Activated CD8-positive, alpha-beta memory T cell treated with anti-CD3 and anti-CD28 coated beads, Interleukin-2, amount 50 U/mL, for 1 hour (primary cell): ENCODE data around the gene ZNF135.

Source experiments
- DNase-seq: peaks from one replicate; pipeline ENCODE4 v3.0.0-alpha.2; 2020; ENCODE audit errors: extremely low read depth

The ZNF135 gene

GRCh38 chr19:58093071-58093470 lies 34.0 kb downstream of the ZNF135 start:
- DNase-seq = no peak

GRCh38 chr19:58095328-58095727 lies 36.2 kb downstream of the ZNF135 start:
- DNase-seq = no peak

GRCh38 chr19:58096884-58097283 lies 37.8 kb downstream of the ZNF135 start:
- DNase-seq = no peak

- DNase-seq = no peak
These were observed 38.3 kb downstream of the ZNF135 start for GRCh38 chr19:58097349-58097748.

- DNase-seq = peak; percentile 97
These were observed 38.9 kb downstream of the ZNF135 start, which contains the start of gene ZSCAN18 for GRCh38 chr19:58097781-58098681. ZSCAN18 (minus strand) TSS chr19:58098231; CDS start chr19:58090267, 7,964 bp downstream.

- no peak for DNase-seq
These were observed 39.6 kb downstream of the ZNF135 start for GRCh38 chr19:58098682-58098998.

- no peak for DNase-seq
These were observed 48.9 kb downstream of the ZNF135 start for GRCh38 chr19:58107778-58108545.

GRCh38 chr19:58108546-58108817 lies 49.4 kb downstream of the ZNF135 start:
- no peak for DNase-seq

- no peak for DNase-seq
These were observed 58.9 kb downstream of the ZNF135 start for GRCh38 chr19:58117841-58118575.

GRCh38 chr19:58118979-58119733 lies 60.1 kb downstream of the ZNF135 start:
- DNase-seq = no peak
